NCI-H1048 (cell line): Measurements from ENCODE around the gene SERHL2.
"Not testable (repeated sequence)": the region's sequence is repeated elsewhere in the genome, so short reads cannot be mapped to it uniquely, and the experiment has no call there.

Experiments
- DNase-seq: peaks from one replicate; lab custom pipeline; 2025; lab: John Stamatoyannopoulos, UW

The SERHL2 gene

GRCh38 chr22:42575996-42576574, 22.3 kb downstream of the SERHL2 start:
- not testable (repeated sequence) for DNase-seq

- DNase-seq, result not testable (repeated sequence)
Measured at GRCh38 chr22:42577141-42577540, 23.4 kb downstream of the SERHL2 start.

- no peak for DNase-seq
Measured at GRCh38 chr22:42577623-42578240, 24.0 kb downstream of the SERHL2 start.

- not testable (repeated sequence) for DNase-seq
Measured at GRCh38 chr22:42580040-42580439, 26.3 kb downstream of the SERHL2 start.

GRCh38 chr22:42581194-42581761, 27.5 kb downstream of the SERHL2 start:
- not testable (repeated sequence) for DNase-seq

GRCh38 chr22:42581762-42582716, 28.3 kb downstream of the SERHL2 start:
- DNase-seq, result peak; percentile 71

- DNase-seq, result no peak
Measured at GRCh38 chr22:42582987-42583386, 29.2 kb downstream of the SERHL2 start.

GRCh38 chr22:42584364-42584940, 30.7 kb downstream of the SERHL2 start:
- DNase-seq, result no peak

- no peak for DNase-seq
Measured at GRCh38 chr22:42585096-42585495, 31.3 kb downstream of the SERHL2 start.

- DNase-seq, result no peak
Measured at GRCh38 chr22:42586381-42586780, 32.6 kb downstream of the SERHL2 start.

- DNase-seq, result no peak
Measured at GRCh38 chr22:42587588-42588175, 33.9 kb downstream of the SERHL2 start.

- no peak for DNase-seq
Measured at GRCh38 chr22:42591987-42592386, 38.2 kb downstream of the SERHL2 start.

GRCh38 chr22:42595434-42595833, 41.7 kb downstream of the SERHL2 start:
- no peak for DNase-seq

- no peak for DNase-seq
Measured at GRCh38 chr22:42596336-42596735, 42.6 kb downstream of the SERHL2 start.

GRCh38 chr22:42596863-42597530, 43.2 kb downstream of the SERHL2 start:
- DNase-seq, result no peak

GRCh38 chr22:42601879-42602465, 48.2 kb downstream of the SERHL2 start:
- DNase-seq, result no peak

GRCh38 chr22:42602470-42602869, 48.7 kb downstream of the SERHL2 start:
- no peak for DNase-seq

GRCh38 chr22:42603427-42603826, 49.7 kb downstream of the SERHL2 start:
- DNase-seq, result no peak

GRCh38 chr22:42604403-42604802, 50.6 kb downstream of the SERHL2 start:
- DNase-seq, result no peak

- not testable (repeated sequence) for DNase-seq
Measured at GRCh38 chr22:42607641-42608040, 53.9 kb downstream of the SERHL2 start.
